HS-5 (cell line): Measurements from ENCODE around the gene ADNP.
"Not testable (repeated sequence)": the region's sequence is repeated elsewhere in the genome, so short reads cannot be mapped to it uniquely, and the experiment has no call there.

Experiments
- DNase-seq: peaks from one replicate; pipeline ENCODE4 v3.0.0-alpha.2; 2012; ENCODE audit warnings: low read depth

Gene ADNP

GRCh38 chr20:50900261-50900660 is 31.0 kb downstream of the ADNP start:
- no peak for DNase-seq

GRCh38 chr20:50898475-50898874 is 32.8 kb downstream of the ADNP start:
- DNase-seq, result no peak

GRCh38 chr20:50895111-50895830 is 36.0 kb downstream of the ADNP start:
- DNase-seq, result no peak

GRCh38 chr20:50893620-50894019 is 37.6 kb downstream of the ADNP start:
- DNase-seq, result no peak

- DNase-seq, result no peak
Observed at GRCh38 chr20:50892394-50892793, 38.8 kb downstream of the ADNP start.

- no peak for DNase-seq
Observed at GRCh38 chr20:50891138-50891537, 40.1 kb downstream of the ADNP start.

GRCh38 chr20:50887576-50887975 is 43.7 kb downstream of the ADNP start:
- DNase-seq, result no peak

GRCh38 chr20:50886184-50886790 is 45.0 kb downstream of the ADNP start:
- DNase-seq, result no peak

- no peak for DNase-seq
Observed at GRCh38 chr20:50885781-50886180, 45.5 kb downstream of the ADNP start.

GRCh38 chr20:50885068-50885467 is 46.2 kb downstream of the ADNP start:
- no peak for DNase-seq

GRCh38 chr20:50883856-50884255 is 47.4 kb downstream of the ADNP start:
- DNase-seq, result no peak

GRCh38 chr20:50881759-50882424 is 49.3 kb downstream of the ADNP start:
- not testable (repeated sequence) for DNase-seq

- no peak for DNase-seq
Observed at GRCh38 chr20:50879649-50880550, 51.3 kb downstream of the ADNP start.

GRCh38 chr20:50877232-50877743 is 53.9 kb downstream of the ADNP start:
- DNase-seq, result no peak

- DNase-seq, result no peak
Observed at GRCh38 chr20:50876816-50877215, 54.4 kb downstream of the ADNP start.

- no peak for DNase-seq
Observed at GRCh38 chr20:50876063-50876685, 55.1 kb downstream of the ADNP start.

GRCh38 chr20:50874758-50875665 is 56.2 kb downstream of the ADNP start:
- no peak for DNase-seq

- no peak for DNase-seq
Observed at GRCh38 chr20:50874111-50874757, 57.0 kb downstream of the ADNP start.

GRCh38 chr20:50873585-50873984 is 57.7 kb downstream of the ADNP start:
- DNase-seq, result no peak
